ENCODE data around the gene OR1G1. TPM values are rescaled to one million over a fixed set of nuclear protein-coding genes. Genes with fewer than 3 reads are reported as not detected.
"Not testable (repeated sequence)": the region's sequence is repeated elsewhere in the genome, so short reads cannot be mapped to it uniquely, and the experiment has no call there.

OR1G1 gene
- not detected in 2 replicates for total RNA-seq
- polyA plus RNA-seq: not detected in 2 replicates

- no peaks in the 10 kb centered on the region for H3K9me2 ChIP-seq (replicated peaks; ENCODE audit: insufficient read depth)
- no peaks in the 10 kb centered on the region for H3K9me3 ChIP-seq (ENCODE audit: low read depth)
- H3K27ac ChIP-seq: no peak within 1 kb of the TSS
- DNase-seq (ENCODE audit: low spot score): no peak
- no peaks in the 10 kb centered on the region for H3K79me2 ChIP-seq
- no peaks in the 10 kb centered on the region for H4K20me1 ChIP-seq (ENCODE audit: insufficient read depth, poor library complexity, severe bottlenecking)
- TF ChIP-seq CTCF (IDR thresholded peaks at IDR 0.05; ENCODE audit: poor library complexity): no peak
- TF ChIP-seq EZH2 (IDR thresholded peaks at IDR 0.05; ENCODE audit: borderline replicate concordance): no peak
- TF ChIP-seq EZH2phosphoT487 (IDR thresholded peaks at IDR 0.05; ENCODE audit: low read depth, severe bottlenecking, unreplicated experiment): no peak
- 67% methylated on average over 2 of the region's 2 CpGs for WGBS (ENCODE audit: low lambda C conversion rate, missing lambda C conversion rate)
- no peak within 1 kb of the TSS for H3K4me2 ChIP-seq
- H3K27me3 ChIP-seq: no peaks in the 10 kb centered on the region
- no peak within 1 kb of the TSS for H2AFZ ChIP-seq
- no peak within 1 kb of the TSS for H3K4me3 ChIP-seq
- H3K36me3 ChIP-seq (replicated peaks; ENCODE audit: insufficient read depth, low read depth): no peaks in the 10 kb centered on the region
- H3K4me1 ChIP-seq (ENCODE audit: insufficient read depth): no peaks in the 10 kb centered on the region
These were observed at the start of gene OR1G1 for GRCh38 chr17:3127451-3127850. OR1G1 (minus strand) TSS chr17:3127551; CDS start chr17:3127551, 0 bp downstream.

GRCh38 chr17:3167574-3167973 is 40.2 kb upstream of the OR1G1 start:
- Histone ChIP-seq H4K20me1 (ENCODE audit: insufficient read depth, poor library complexity, severe bottlenecking) (no peaks in the 10 kb centered on the region), H3K27ac (no peak overlapping the region), H3K36me3 (replicated peaks; ENCODE audit: insufficient read depth, low read depth) (no peaks in the 10 kb centered on the region), H3K4me3 (no peak overlapping the region), H2AFZ (no peak overlapping the region), H3K27me3 (no peaks in the 10 kb centered on the region), H3K79me2 (no peaks in the 10 kb centered on the region), H3K9me2 (replicated peaks; ENCODE audit: insufficient read depth) (no peaks in the 10 kb centered on the region), H3K9me3 (ENCODE audit: low read depth) (no peaks in the 10 kb centered on the region), H3K4me2 (no peak overlapping the region), H3K4me1 (ENCODE audit: insufficient read depth) (no peaks in the 10 kb centered on the region)
- TF ChIP-seq EZH2 (IDR thresholded peaks at IDR 0.05; ENCODE audit: borderline replicate concordance) (no peak), CTCF (IDR thresholded peaks at IDR 0.05; ENCODE audit: poor library complexity) (no peak), EZH2phosphoT487 (IDR thresholded peaks at IDR 0.05; ENCODE audit: low read depth, severe bottlenecking, unreplicated experiment) (no peak)
- DNase-seq (ENCODE audit: low spot score): no peak
- WGBS (ENCODE audit: low lambda C conversion rate, missing lambda C conversion rate): 77% methylated on average over 5 of the region's 5 CpGs

- Histone ChIP-seq H3K27me3 (no peaks in the 10 kb centered on the region), H3K4me3 (no peak overlapping the region), H3K4me2 (no peak overlapping the region), H3K36me3 (replicated peaks; ENCODE audit: insufficient read depth, low read depth) (no peaks in the 10 kb centered on the region), H3K4me1 (ENCODE audit: insufficient read depth) (no peaks in the 10 kb centered on the region), H3K27ac (no peak overlapping the region), H3K79me2 (no peaks in the 10 kb centered on the region), H2AFZ (no peak overlapping the region), H3K9me3 (ENCODE audit: low read depth) (no peaks in the 10 kb centered on the region), H4K20me1 (ENCODE audit: insufficient read depth, poor library complexity, severe bottlenecking) (no peaks in the 10 kb centered on the region), H3K9me2 (replicated peaks; ENCODE audit: insufficient read depth) (no peaks in the 10 kb centered on the region)
- 67% methylated on average over 1 of the region's 1 CpG for WGBS (ENCODE audit: low lambda C conversion rate, missing lambda C conversion rate)
- DNase-seq (ENCODE audit: low spot score): no peak
- TF ChIP-seq EZH2phosphoT487 (IDR thresholded peaks at IDR 0.05; ENCODE audit: low read depth, severe bottlenecking, unreplicated experiment): no peak
- no peak for TF ChIP-seq EZH2 (IDR thresholded peaks at IDR 0.05; ENCODE audit: borderline replicate concordance)
- TF ChIP-seq CTCF (IDR thresholded peaks at IDR 0.05; ENCODE audit: poor library complexity): no peak
These were observed 29.9 kb upstream of the OR1G1 start for GRCh38 chr17:3157218-3157617.

- H3K4me1 ChIP-seq (ENCODE audit: insufficient read depth); H3K27me3 ChIP-seq; H4K20me1 ChIP-seq (ENCODE audit: insufficient read depth, poor library complexity, severe bottlenecking); H3K27ac ChIP-seq; H3K9me3 ChIP-seq (ENCODE audit: low read depth); H2AFZ ChIP-seq; H3K4me2 ChIP-seq; H3K79me2 ChIP-seq; H3K4me3 ChIP-seq; H3K9me2 ChIP-seq (replicated peaks; ENCODE audit: insufficient read depth); H3K36me3 ChIP-seq (replicated peaks; ENCODE audit: insufficient read depth, low read depth); DNase-seq (ENCODE audit: low spot score): not testable (repeated sequence)
- WGBS (ENCODE audit: low lambda C conversion rate, missing lambda C conversion rate): 66% methylated on average over 3 of the region's 3 CpGs
These were observed 10.1 kb upstream of the OR1G1 start for GRCh38 chr17:3137494-3137893.

All from hepatocyte (in vitro differentiated cells).